ENCODE data around the gene DPP8.
"Not testable (repeated sequence)": the region's sequence is repeated elsewhere in the genome, so short reads cannot be mapped to it uniquely, and the experiment has no call there.

The DPP8 gene

GRCh38 chr15:65524226-65524625, 6.7 kb upstream of the DPP8 start:
- DNase-seq (ENCODE audit: low read depth in 2 of 2): no peak

GRCh38 chr15:65521350-65521749, 3.9 kb upstream of the DPP8 start:
- no peak for DNase-seq (ENCODE audit: low read depth in 2 of 2)

GRCh38 chr15:65518633-65519285, 1.3 kb upstream of the DPP8 start:
- no peak for DNase-seq (ENCODE audit: low read depth in 2 of 2)

- DNase-seq (ENCODE audit: low read depth in 2 of 2): no peak
Measured at GRCh38 chr15:65517866-65518207, 348 bp upstream of the DPP8 start.

- DNase-seq (ENCODE audit: low read depth in 2 of 2): no peak
Measured at GRCh38 chr15:65512807-65513416, 4.6 kb downstream of the DPP8 start.

- no peak for DNase-seq (ENCODE audit: low read depth in 2 of 2)
Measured at GRCh38 chr15:65512189-65512588, 5.3 kb downstream of the DPP8 start.

- no peak for DNase-seq (ENCODE audit: low read depth in 2 of 2)
Measured at GRCh38 chr15:65509321-65509720, 8.2 kb downstream of the DPP8 start.

GRCh38 chr15:65494076-65494475, 23.4 kb downstream of the DPP8 start:
- no peak for DNase-seq (ENCODE audit: low read depth in 2 of 2)

- no peak for DNase-seq (ENCODE audit: low read depth in 2 of 2)
Measured at GRCh38 chr15:65484876-65485275, 32.6 kb downstream of the DPP8 start.

GRCh38 chr15:65476903-65477302, 40.6 kb downstream of the DPP8 start:
- DNase-seq (ENCODE audit: low read depth in 2 of 2): no peak

GRCh38 chr15:65470866-65471265, 46.6 kb downstream of the DPP8 start:
- DNase-seq (ENCODE audit: low read depth in 2 of 2): no peak

- no peak for DNase-seq (ENCODE audit: low read depth in 2 of 2)
Measured at GRCh38 chr15:65468229-65468909, 49.1 kb downstream of the DPP8 start.

- no peak for DNase-seq (ENCODE audit: low read depth in 2 of 2)
Measured at GRCh38 chr15:65466901-65467300, 50.6 kb downstream of the DPP8 start.

- DNase-seq (ENCODE audit: low read depth in 2 of 2): not testable (repeated sequence)
Measured at GRCh38 chr15:65463096-65463495, 54.4 kb downstream of the DPP8 start.

- DNase-seq (ENCODE audit: low read depth in 2 of 2): no peak
Measured at GRCh38 chr15:65460741-65461347, 56.6 kb downstream of the DPP8 start.

GRCh38 chr15:65455256-65455655, 62.2 kb downstream of the DPP8 start:
- DNase-seq (ENCODE audit: low read depth in 2 of 2): not testable (repeated sequence)

GRCh38 chr15:65451989-65452388, 65.5 kb downstream of the DPP8 start:
- no peak for DNase-seq (ENCODE audit: low read depth in 2 of 2)

- DNase-seq (ENCODE audit: low read depth in 2 of 2): no peak
Measured at GRCh38 chr15:65450556-65450955, 66.9 kb downstream of the DPP8 start.

- no peak for DNase-seq (ENCODE audit: low read depth in 2 of 2)
Measured at GRCh38 chr15:65447145-65447544, 70.3 kb downstream of the DPP8 start.

- DNase-seq (ENCODE audit: low read depth in 2 of 2): no peak
Measured at GRCh38 chr15:65434201-65434600, 83.3 kb downstream of the DPP8 start.

GRCh38 chr15:65431731-65432130, 85.8 kb downstream of the DPP8 start:
- no peak for DNase-seq (ENCODE audit: low read depth in 2 of 2)

- DNase-seq (ENCODE audit: low read depth in 2 of 2): no peak
Measured at GRCh38 chr15:65426216-65426853, 91.2 kb downstream of the DPP8 start.

Measured in stimulated activated CD8-positive, alpha-beta memory T cell treated with anti-CD3 and anti-CD28 coated beads, Interleukin-7, amount 100 ng/mL, for 1 hour (primary cell).